Endothelial cell of umbilical vein (primary cell): ENCODE results near the gene NFIA.

Source experiments
- JUN ChIP-seq: IDR thresholded peaks from 2 replicates; pipeline ENCODE4 v1.6.1; 2011; ENCODE audit warnings: borderline replicate concordance, low read depth; ENCODE audit not compliant: insufficient read length, insufficient read depth
- POLR2A ChIP-seq: IDR thresholded peaks from 2 replicates; pipeline ENCODE4 v1.6.1; 2012; ENCODE audit warnings: low read depth, mild to moderate bottlenecking, control low read depth, low read length

DNA sequence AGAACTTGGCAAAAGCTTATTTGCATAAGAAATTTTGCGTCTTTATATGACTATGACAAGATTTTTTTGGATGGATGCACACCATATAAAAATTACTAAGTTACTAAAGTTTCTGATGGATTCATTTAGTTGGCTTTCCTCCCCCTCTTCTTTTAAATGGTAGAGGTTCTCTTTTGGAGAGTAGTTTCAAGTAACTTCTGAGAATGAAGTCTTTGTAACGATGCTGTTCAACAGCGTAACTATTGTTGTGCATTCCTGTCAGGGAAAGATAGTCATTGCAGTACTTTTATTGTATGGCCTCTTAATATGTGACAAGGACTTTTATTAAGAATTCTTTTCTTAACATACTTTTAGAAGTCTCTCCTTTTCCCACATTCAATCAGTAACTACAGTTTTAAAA, 16.0 kb downstream of the NFIA start:
- no peak for TF ChIP-seq JUN
- no peak for TF ChIP-seq POLR2A
